Measurements from ENCODE around the gene SLC19A2. TPM values are rescaled to one million over a fixed set of nuclear protein-coding genes. Genes with fewer than 3 reads are reported as not detected.
A peak's percentile ranks its signal among the peaks of the same experiment; 100 is the strongest.

Gene SLC19A2
- polyA plus RNA-seq, 1 experiment = 6.0 TPM

GRCh38 chr1:169468982-169469381 lies 16.8 kb downstream of the SLC19A2 start:
- POLR2A ChIA-PET = interaction anchor here (1.1 kb wide), 1 partner anchor 17 kb away, joined by 3 read pairs; the partner anchor contains the start of gene SLC19A2
- CTCF ChIA-PET = interaction anchor here (0.6 to 1.7 kb wide), 5 partner anchors 42 to 866 kb away, joined by 3 to 13 read pairs (median 4); no protein-coding TSS in a partner anchor
- DNase-seq (ENCODE audit: low read depth, low spot score) = no peak
- Histone ChIP-seq H3K27ac (ENCODE audit: low read depth, low read length) (no peak overlapping the region), H3K4me3 (ENCODE audit: low read depth, low read length) (no peak overlapping the region), H3K9me3 (ENCODE audit: control insufficient read depth, insufficient read depth, low read length) (no peaks in the 10 kb centered on the region), H3K27me3 (ENCODE audit: control insufficient read depth, insufficient read depth, low read length) (no peaks in the 10 kb centered on the region)
- TF ChIP-seq CTCF (IDR thresholded peaks at IDR 0.05; ENCODE audit: low read depth, low read length) = no peak

GRCh38 chr1:169466259-169467230 lies 19.2 kb downstream of the SLC19A2 start:
- ChIA-PET POLR2A (interaction anchor here (0.8 kb wide), 1 partner anchor 341 kb away, joined by 3 read pairs; no protein-coding TSS in a partner anchor), CTCF (interaction anchor here (0.6 to 3.5 kb wide), 8 partner anchors 20 to 408 kb away, joined by 3 to 42 read pairs (median 4); partner anchors contain the start of gene CCDC181)
- TF ChIP-seq CTCF (IDR thresholded peaks at IDR 0.05; ENCODE audit: low read depth, low read length) = peak; percentile 49
- no peak for DNase-seq (ENCODE audit: low read depth, low spot score)
- Histone ChIP-seq H3K9me3 (ENCODE audit: control insufficient read depth, insufficient read depth, low read length) (no peaks in the 10 kb centered on the region), H3K4me3 (ENCODE audit: low read depth, low read length) (no peak overlapping the region), H3K27me3 (ENCODE audit: control insufficient read depth, insufficient read depth, low read length) (no peaks in the 10 kb centered on the region), H3K27ac (ENCODE audit: low read depth, low read length) (no peak overlapping the region)

- no peaks in the 10 kb centered on the region for H3K27me3 ChIP-seq (ENCODE audit: control insufficient read depth, insufficient read depth, low read length)
- CTCF ChIA-PET = interaction anchor here (1.0 to 3.5 kb wide), 4 partner anchors 22 to 88 kb away, joined by 3 to 42 read pairs (median 6); no protein-coding TSS in a partner anchor
Observed at GRCh38 chr1:169465281-169465680, 20.5 kb downstream of the SLC19A2 start.

GRCh38 chr1:169462385-169462784 lies 23.4 kb downstream of the SLC19A2 start:
- TF ChIP-seq CTCF (IDR thresholded peaks at IDR 0.05; ENCODE audit: low read depth, low read length) = no peak
- no peak overlapping the region for H3K27ac ChIP-seq (ENCODE audit: low read depth, low read length)
- no peak overlapping the region for H3K4me3 ChIP-seq (ENCODE audit: low read depth, low read length)
- H3K27me3 ChIP-seq (ENCODE audit: control insufficient read depth, insufficient read depth, low read length) = no peaks in the 10 kb centered on the region
- H3K9me3 ChIP-seq (ENCODE audit: control insufficient read depth, insufficient read depth, low read length) = no peaks in the 10 kb centered on the region
- CTCF ChIA-PET = no interaction called here
- no peak for DNase-seq (ENCODE audit: low read depth, low spot score)
- POLR2A ChIA-PET = no interaction called here

More at GRCh38 chr1:169465281-169465680, 20.5 kb downstream of the SLC19A2 start:
- POLR2A ChIA-PET = no interaction called here
- Histone ChIP-seq H3K27ac (ENCODE audit: low read depth, low read length) (no peak overlapping the region), H3K9me3 (ENCODE audit: control insufficient read depth, insufficient read depth, low read length) (no peaks in the 10 kb centered on the region), H3K4me3 (ENCODE audit: low read depth, low read length) (no peak overlapping the region)
- DNase-seq (ENCODE audit: low read depth, low spot score) = no peak
- TF ChIP-seq CTCF (IDR thresholded peaks at IDR 0.05; ENCODE audit: low read depth, low read length) = no peak
